SK-MEL-5 (cell line): Measurements from ENCODE around the gene TUBA1C. TPM values are rescaled to one million over a fixed set of nuclear protein-coding genes. Genes with fewer than 3 reads are reported as not detected.

Source experiments
- DNase-seq: peaks from one replicate; pipeline ENCODE4 v3.0.0-alpha.2; 2016; ENCODE audit warnings: low read depth, low spot score
- in situ Hi-C: cut with HindIII; loops from 2 replicates; pipeline ENCODE4 v1.10.0; 2016; ENCODE audit warnings: low sequenced_read_pairs, high pct_unique_total_duplicates, low pct_unique_long_range_greater_than_20kb
- polyA plus RNA-seq, 2 experiments: library from polyadenylated mRNA; depleted of rRNA; stranded (reverse); fragments of >200 nt; gene quantifications; 2 replicates each; pipeline ENCODE4 v1.2.3, GENCODE V29; 2015
- total RNA-seq: library from RNA; depleted of rRNA; stranded (reverse); fragments of >200 nt; shearing (Covaris generic); gene quantifications from 2 replicates; pipeline ENCODE4 v1.2.3, GENCODE V29; 2014; rRNA removed

The TUBA1C gene
- total RNA-seq = 315 and 342 TPM in 2 replicates
- 818 and 873 TPM in 2 replicates for polyA plus RNA-seq (2015; cell fraction: cytosol; rRNA removed)
- polyA plus RNA-seq (2015; cell fraction: nucleus; rRNA removed) = 183 and 259 TPM in 2 replicates

DNA sequence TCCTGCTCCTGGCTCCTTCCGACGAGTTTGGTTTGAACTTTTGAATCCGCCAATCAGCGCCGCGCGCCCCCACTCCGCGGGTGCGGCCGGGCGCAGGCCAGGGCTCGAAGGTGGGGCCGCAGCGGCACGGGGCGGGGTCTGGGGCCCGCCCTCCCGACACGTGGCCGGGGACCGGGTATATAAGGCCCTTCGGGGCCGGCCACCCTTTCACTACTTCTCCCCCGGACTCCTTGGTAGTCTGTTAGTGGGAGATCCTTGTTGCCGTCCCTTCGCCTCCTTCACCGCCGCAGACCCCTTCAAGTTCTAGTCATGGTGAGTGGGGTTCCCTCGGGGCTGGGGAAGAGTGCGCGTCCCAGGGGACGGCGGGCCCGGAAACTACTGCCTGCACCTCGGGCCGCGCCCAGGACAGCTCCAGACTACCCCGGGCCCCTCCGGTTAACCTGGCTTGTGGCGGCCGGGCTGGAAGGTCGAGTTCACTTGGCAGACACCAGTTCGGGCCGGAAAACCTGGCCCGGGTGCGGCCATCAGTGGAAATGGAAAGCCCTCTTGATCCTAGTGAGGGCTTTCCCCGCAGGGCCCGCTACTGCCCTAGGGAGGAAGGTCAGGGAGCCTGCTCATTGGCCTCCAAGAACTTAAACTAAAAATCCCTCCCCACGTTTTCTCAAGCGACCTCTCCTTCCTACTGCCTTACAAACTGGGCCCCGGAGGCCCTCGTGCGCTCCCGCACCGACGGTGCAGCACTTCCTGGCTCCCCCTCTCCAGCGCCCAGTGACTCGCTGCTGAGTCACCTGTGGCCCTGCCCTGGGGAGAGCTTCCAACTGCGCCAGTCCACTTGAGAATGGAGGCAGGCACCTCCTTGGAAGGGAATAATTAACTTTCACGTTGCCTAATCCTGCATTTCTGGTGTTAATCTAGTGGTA lies at the start of gene TUBA1C:
TUBA1C (plus strand) TSS at position 210 of the 920 bp plus-strand sequence; CDS start at position 310, 100 bp downstream.
- in situ Hi-C loops = no loop called here

DNA sequence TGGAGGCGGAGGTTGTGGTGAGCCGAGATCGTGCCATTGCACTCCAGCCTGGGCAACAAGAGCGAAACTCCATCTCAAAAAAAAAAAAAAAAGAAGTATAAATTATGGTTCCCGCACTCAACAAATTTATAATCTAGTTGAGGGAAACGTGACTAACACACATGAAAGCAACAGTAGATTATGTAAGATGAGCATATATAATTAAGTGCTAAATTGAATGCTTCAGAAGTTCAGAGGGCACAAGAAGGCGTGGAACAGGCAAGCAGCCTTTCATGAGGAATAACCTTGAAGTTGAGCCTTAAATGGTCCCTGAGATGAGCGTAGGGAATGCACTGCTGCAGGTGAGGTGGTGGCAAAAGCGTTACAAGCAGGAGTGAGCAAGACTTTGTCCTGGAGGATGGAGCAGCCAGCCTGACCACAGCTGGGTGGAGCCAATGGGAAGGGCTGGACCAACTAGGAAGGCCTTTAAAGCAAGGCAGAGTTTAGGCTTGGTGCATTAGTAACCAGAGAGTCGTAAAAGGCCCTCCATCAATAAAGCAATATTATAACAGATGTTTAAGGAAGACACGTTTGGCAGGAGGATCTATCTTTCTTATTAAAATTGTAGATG lies 45.4 kb upstream of the TUBA1C start:
- in situ Hi-C loops = no loop called here
- no peak for DNase-seq

More for the DNA sequence above, at the start of gene TUBA1C:
- DNase-seq = peak; percentile 94

DNA sequence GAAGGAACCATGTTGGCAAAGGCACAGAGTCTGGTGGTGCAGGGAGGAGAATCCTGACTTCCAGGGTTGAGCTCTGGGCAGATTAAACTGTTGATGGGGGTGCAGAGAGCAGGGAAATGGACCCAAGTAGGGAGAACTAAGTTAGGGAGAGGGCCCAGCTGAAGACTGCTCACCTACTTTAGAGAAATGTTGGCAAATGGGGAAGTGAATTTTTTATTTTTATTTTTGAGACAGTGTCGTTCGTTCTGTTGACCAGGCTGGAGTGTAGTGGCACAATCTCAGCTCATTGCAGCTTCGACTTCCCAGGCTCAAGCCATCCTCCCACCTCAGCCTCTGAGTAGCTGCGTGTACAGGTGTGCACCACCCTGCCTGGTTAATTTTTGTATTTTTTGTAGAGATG lies 43.9 kb upstream of the TUBA1C start:
- no peak for DNase-seq
- in situ Hi-C loops = no loop called here

DNA sequence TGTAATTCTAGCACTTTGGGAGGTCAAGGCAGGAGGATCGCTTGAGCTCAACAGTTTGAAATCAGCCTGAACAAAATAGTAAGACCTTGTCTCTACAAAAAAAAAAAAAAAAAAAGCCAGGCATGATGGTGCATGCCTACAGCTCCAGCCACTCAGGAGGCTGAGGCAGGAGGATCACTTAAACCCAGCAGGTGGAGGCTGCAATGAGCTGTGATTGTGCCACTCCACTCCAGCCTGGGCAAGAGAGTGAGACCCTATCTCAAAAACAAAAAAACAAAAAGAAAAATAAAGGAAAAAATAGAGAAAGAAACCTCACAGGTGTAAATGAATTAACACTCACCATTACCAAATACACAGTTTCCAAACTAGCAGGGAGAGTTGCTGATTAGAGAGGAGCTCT lies 41.8 kb upstream of the TUBA1C start:
- DNase-seq = no peak
- in situ Hi-C loops = no loop called here

DNA sequence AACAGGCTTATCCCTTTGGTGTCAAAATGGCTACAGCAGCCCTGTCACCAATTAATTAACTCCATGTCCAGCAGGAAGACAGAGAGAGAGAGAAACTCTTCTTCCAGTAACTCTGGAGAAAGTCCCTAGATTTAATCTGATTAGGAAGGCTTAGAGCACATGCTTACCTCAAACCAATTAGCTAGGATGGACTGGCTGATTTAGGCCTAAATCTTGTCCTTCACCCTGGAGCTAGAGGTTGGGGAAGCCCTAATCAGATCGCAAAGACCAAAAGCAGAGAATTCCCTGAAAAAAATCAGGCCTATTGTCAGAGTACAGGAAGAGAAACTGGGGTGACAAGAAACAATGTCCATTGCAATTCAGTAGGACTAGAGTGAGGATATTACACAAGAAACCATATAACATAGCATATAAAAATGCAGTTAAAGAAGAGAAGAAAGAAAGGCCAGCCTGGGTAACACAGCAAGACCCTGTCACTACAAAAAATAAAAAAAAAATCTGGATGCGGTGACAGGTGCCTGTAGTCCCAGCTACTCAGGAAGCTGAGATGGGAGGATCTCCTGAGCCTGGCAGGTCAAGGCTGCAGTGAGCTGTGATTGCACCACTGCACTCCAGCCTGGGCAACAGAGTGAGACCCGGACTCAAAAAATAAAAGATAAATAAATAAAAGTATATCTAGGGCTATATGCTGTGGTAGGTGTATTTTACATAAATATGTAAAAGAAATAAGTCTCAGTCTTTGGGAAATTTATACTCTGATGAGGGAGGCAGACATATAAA lies 41.1 kb upstream of the TUBA1C start:
- in situ Hi-C loops = no loop called here
- no peak for DNase-seq

DNA sequence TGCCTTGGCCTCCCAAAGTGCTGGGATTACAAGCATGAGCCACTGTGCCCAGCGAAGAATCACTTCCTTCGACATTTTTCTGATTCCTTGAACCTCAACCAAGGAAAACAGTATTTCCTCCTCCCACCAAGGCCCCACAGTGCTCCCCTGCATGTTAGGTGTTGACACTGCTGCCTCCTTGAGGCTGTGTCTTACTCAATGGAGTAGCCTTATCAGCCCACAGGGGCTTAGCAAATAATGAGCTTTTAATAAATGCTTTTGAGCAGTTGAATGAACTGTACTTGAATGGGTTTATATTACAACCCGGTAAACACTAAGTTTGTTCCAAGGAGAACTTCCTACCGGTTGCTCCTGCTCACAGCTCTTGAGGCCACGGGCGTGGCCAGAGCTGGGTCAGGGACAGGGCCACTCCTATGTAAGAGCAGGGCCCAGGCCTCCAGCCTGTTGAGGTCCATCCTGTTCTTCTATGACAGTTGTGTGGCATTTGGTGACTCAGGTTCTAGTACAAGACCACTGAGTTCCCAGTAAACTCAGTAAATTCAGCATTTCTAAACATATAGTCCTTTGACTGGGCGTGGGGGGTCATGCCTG lies 39.2 kb upstream of the TUBA1C start:
- DNase-seq = peak; percentile 49
- in situ Hi-C loops = no loop called here

DNA sequence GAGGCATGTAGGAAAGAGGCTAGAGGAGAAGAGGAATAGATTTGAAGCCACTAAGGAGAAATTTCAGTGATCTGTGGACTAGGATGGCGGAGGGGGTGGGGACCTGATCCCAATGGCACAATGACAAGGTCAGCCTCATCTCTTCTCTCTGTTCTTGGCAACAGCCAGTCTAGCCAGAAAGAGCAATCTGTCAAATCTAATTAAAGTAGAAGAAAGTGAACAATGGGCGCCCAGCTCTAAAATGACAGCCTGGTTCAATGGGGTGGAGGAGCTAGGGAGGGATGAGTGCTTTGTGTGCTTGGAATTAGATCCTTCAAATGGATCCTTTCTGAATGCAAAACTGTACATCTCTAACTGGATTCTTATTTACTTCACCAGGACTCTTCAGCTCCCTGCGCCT lies 37.2 kb upstream of the TUBA1C start:
- in situ Hi-C loops = no loop called here
- DNase-seq = no peak

DNA sequence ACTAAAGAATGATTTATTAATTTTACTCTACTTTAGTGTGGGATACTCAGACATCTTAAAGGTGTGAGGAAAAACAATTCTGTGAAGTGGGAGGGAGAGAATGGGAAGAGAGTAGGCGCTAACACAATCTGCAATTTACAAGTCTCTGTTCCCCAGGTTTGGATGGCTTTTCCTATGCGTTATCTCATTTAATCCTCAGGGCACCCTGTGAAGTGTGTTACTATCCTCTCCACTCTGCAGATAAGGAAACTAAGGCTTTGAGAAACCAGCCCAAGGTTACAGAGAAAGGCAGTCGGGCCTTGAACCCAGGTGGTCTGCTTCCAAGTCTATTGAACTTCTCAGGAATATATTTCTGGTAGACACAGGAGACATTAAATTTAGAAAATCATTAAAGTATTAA lies 36.2 kb upstream of the TUBA1C start:
- DNase-seq = no peak
- in situ Hi-C loops = no loop called here

DNA sequence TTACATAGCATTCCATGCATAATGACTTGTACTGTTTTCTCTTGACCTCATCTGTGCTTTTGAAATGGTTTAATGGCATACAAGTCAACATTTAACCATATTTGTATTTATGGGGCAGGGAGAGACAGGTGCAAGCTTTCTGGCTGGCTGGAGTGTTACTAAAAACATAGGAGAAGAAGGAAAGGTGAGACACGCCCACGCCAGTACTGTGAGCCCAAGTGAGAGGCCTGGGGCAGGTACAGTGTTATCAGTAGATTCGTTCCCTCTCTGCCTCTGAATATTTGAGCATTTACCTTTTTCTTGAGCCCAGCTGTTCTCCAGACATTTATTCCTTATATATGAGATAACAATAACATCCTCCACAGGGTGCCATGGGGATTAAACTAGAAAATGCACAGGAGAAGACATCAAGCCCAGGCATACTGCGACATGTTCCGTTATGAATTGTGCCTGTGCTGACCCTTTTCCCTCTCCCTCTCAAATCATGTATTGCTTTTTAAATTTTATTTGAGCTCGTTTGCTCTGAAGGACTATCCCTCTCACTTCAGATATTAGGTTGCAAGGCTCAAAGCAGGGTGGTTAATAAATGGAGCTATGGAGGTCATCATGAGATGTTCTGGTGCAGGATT lies 34.6 kb upstream of the TUBA1C start:
- DNase-seq = no peak
- in situ Hi-C loops = no loop called here

DNA sequence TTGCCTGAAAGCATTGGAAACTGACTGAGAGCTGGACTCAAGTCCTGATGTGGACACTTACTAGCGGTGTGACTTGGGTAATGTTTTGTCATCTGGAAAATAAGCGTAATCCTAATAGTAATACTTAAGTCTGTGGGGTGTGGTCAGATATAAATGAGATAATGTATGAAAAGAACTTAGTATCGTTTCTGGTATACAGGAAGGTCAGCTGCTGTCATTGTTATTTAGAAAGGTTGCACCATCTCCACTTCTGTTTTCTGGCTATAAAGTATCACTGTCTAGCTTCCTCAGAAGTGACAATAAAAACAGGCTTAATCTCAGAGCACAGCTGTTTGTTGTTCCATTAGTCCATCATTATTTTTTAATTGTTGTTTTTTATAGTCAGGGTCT lies 34.1 kb upstream of the TUBA1C start:
- in situ Hi-C loops = no loop called here
- DNase-seq = no peak

DNA sequence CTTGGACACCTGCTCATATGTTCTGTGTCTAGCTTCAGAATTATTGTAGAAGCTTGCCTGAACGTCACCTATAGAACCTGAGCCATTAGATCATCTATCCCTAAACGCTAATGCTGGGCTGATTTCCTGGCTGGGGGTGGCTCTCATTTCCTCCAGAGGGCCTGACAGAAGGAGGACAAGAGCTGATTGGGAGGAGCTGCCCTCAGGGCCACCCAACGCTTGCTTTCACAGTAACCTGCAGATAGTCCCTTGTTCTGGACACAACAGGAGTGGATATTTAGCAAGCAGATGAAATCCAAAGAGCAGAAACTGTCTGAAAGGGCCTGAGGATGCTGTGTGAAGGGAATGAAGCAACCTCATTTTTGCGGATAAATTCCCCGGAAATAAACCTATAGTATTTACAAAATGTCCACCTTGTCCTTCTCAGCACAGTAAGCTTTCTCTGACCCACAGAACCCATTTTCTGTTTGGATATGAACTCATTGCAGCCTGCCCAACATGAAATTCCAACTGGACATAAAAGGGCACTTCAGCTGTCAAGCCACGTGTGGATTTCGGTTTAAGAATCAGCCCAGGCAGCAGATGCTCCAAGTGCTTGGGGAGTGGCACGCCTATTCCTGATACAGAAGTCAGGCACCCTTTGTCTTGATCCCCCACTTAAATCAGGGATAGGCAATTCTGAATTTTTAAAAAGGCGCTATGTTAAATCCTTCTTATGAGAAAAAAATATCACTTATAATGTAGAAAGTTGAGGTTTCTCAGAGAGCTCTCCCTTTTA lies 32.8 kb upstream of the TUBA1C start:
- in situ Hi-C loops = no loop called here
- no peak for DNase-seq

DNA sequence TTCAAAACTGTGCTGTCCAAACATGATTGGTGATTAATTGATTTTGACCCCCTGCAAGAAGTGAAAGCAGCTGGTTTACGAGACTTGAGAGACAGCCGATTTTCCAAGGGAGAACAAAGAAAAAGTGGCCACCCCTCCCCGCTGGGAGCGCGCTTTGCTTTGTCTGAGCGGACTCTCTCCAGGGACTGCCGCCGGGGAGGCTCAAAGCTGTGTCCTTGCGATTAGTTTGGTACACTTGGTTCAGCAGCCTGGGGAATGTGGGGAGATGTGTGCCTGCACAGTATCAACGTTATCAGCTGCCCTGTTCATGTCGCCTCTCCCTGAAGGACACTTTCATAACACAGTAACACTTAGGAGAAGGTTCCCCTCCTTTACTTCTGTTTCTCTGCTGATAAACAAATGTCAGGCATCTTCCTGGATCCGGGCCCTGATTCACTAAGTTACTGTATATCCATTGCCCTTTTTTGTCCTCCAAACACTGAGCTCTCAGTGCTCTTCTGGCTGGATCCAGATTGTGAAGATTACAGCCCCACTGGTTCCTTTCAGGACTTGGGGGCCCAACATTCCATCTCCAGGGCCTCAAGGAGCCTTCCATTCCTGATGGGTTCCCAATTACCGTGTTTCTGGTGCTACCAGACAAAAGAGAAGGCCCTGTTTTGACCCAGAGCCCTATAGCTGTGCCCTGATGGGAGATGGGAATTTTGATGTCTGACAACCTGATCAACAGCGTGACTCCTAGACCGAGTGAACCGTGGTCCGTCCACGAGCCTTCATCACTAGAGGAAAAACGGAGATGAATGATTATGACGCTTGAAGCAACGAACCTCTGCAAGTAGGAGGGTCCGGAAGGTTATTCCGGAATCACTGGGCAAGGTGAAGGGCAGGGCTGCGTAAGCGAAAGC lies 31.7 kb upstream of the TUBA1C start:
- in situ Hi-C loops = no loop called here
- DNase-seq = no peak

DNA sequence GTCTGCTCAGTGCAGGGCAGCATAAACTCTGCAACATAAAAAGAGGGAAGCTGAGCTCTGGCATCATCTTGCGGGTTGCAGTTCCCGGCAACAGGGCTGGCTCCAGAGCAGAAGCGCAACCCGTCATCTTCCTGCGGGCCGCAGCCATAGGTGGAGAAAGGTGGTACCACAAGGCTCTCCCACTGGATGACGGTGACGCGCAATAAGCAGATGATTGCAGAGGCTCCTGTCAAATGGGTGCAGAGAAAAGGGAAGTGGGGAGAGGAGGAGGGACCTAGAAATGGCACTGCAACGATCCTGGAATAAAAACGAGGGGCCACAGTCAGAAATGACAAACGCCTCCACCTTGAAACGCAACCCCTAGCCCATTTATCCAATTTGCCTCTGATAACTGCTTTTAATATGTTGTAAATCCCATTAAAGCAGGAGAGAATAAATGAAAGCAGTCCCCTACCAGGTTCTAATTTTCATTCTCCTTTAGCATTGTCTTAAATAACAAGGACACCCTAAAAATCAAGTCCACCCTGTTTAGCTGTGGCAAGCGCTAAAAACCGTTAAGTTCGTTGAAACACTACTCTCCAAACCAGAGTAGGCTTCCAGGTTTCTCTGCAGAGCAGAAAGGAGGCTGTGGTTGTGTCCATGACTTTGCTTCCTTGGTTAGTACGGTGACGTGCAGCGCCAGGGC lies 30.9 kb upstream of the TUBA1C start:
- in situ Hi-C loops = no loop called here
- no peak for DNase-seq

DNA sequence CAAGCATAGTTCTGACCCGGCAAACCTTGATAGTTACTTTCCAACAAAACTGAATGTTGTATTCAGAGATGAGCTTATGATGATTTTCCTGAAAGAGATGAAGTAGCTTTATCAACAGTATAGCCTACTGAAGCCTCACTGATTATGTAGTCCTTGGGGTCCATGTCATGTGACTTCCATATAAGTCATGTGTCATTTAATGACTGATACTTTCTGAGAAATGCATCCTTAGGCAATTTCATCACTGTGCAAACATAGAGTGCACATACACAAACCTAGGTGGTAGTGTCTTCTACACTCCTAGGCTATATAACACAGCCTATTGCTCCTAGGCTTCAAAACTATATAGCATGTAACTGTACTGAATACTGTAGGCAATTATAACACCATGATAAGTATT lies 28.5 kb upstream of the TUBA1C start:
- in situ Hi-C loops = no loop called here

DNA sequence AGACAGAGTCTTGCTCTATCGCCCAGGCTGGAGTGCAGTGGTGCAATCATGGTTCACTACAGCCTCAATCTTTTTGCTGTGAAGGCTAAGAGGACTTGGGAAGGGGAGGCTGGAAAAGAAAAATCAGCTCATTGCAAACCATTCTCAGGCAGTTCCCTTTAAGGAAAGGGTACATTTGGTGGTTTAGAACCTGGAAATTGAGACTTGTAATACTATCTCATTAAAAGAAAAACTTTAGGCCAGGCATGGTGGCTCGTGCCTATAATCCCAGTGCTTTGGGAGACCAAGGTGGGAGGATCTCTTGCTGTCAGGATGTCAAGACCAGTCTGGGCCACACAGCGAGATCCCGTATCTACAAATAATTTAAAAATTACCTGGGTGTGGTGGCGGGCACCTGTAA lies 21.3 kb upstream of the TUBA1C start:
- in situ Hi-C loops = no loop called here

More for the DNA sequence above, 28.5 kb upstream of the TUBA1C start:
- peak; percentile 29 for DNase-seq

More for the DNA sequence above, 21.3 kb upstream of the TUBA1C start:
- DNase-seq = no peak
